ENCODE data around the gene FAM170B.

FAM170B gene

GRCh38 chr10:49129376-49129775 is 4.4 kb downstream of the FAM170B start:
- TF ChIP-seq, protein P1, sequence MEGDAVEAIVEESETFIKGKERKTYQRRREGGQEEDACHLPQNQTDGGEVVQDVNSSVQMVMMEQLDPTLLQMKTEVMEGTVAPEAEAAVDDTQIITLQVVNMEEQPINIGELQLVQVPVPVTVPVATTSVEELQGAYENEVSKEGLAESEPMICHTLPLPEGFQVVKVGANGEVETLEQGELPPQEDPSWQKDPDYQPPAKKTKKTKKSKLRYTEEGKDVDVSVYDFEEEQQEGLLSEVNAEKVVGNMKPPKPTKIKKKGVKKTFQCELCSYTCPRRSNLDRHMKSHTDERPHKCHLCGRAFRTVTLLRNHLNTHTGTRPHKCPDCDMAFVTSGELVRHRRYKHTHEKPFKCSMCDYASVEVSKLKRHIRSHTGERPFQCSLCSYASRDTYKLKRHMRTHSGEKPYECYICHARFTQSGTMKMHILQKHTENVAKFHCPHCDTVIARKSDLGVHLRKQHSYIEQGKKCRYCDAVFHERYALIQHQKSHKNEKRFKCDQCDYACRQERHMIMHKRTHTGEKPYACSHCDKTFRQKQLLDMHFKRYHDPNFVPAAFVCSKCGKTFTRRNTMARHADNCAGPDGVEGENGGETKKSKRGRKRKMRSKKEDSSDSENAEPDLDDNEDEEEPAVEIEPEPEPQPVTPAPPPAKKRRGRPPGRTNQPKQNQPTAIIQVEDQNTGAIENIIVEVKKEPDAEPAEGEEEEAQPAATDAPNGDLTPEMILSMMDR (IDR thresholded peaks at IDR 0.05; ENCODE audit: low read depth, low read length, missing control alignments) = no peak
- in situ Hi-C loops (cut with HindIII; ENCODE audit: low sequenced_read_pairs) = no loop called here
- H3K4me3 ChIP-seq (ENCODE audit: low read depth, low read length) = no peak overlapping the region
- DNase-seq (ENCODE audit: low read depth) = no peak

DNA sequence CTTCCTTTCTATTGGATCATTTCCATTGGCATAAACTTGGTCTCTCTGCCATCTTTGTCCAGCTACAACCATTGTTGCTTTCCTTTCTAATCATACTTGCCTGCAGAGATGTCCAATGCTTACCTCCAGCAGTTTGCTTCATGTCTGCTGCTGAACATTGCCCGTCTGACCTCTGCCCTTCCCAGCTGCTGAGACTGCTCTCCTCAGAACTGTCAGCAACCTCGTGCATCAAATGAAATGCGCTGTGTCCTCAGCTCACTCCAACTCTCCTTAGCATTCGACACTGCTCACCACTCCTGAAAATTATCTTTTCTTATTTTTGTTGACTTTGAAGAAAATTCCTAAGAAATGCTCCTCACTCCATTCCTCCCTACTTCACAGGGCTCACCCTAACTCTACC is 5.0 kb downstream of the FAM170B start:
- TF ChIP-seq, protein P1 (IDR thresholded peaks at IDR 0.05; ENCODE audit: low read depth, low read length, missing control alignments) = no peak
- no peak overlapping the region for H3K4me3 ChIP-seq (ENCODE audit: low read depth, low read length)
- DNase-seq (ENCODE audit: low read depth) = no peak
- in situ Hi-C loops (cut with HindIII; ENCODE audit: low sequenced_read_pairs) = no loop called here

DNA sequence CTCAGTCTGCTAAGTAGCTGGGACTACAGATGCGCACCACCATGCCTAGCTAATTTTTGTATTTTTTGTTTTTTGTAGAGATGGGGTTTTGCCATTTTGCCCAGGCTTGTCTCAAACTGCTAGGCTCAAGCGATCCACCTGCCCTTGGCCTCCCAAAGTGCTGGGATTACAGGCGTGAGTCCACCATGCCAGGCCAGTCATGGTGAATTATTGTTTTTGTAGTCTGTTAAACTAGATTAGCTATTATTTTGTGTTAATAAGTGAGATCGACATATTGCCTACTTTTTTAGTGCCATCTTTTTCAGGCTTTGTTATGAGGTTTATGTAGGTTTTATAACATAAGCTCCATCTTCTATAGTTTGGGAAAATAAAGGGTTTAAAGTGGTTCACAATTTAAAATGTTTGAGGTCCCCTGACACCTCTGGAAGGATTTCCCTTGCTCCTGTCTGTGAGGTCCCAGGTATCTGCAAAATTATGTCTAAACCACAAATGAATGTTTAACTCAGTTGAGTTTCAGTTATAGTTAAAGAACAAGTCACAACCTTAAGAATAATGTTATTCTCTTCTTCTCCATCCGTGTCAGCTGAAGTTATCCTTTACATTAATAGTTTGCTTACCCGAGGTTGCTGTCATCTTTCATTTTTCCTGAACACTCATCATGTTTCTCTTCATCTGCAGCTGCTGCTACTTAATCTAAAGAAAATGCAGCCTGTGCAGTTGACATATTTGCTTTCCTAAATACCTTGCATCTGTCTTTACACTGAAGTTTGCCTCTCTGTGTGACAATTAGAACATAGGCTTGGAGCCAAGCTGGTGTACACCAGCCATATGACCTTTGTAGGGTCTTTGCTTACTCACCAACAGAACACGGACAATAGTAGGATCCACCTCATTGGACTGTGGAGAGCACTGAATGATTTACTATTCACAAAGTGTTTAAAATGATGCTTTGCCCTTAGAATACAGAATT is 9.6 kb downstream of the FAM170B start:
- in situ Hi-C loops (cut with HindIII; ENCODE audit: low sequenced_read_pairs) = no loop called here
- H3K4me3 ChIP-seq (ENCODE audit: low read depth, low read length) = no peak overlapping the region
- no peak for DNase-seq (ENCODE audit: low read depth)
- TF ChIP-seq, protein P1 (IDR thresholded peaks at IDR 0.05; ENCODE audit: low read depth, low read length, missing control alignments) = no peak

- TF ChIP-seq, protein P1 (IDR thresholded peaks at IDR 0.05; ENCODE audit: low read depth, low read length, missing control alignments) = no peak
- DNase-seq (ENCODE audit: low read depth) = no peak
- in situ Hi-C loops (cut with HindIII; ENCODE audit: low sequenced_read_pairs) = no loop called here
- no peak overlapping the region for H3K4me3 ChIP-seq (ENCODE audit: low read depth, low read length)
These were observed 12.9 kb downstream of the FAM170B start for GRCh38 chr10:49120911-49121310.

GRCh38 chr10:49119746-49120145 is 14.1 kb downstream of the FAM170B start:
- H3K4me3 ChIP-seq (ENCODE audit: low read depth, low read length) = no peak overlapping the region
- no peak for DNase-seq (ENCODE audit: low read depth)
- TF ChIP-seq, protein P1 (IDR thresholded peaks at IDR 0.05; ENCODE audit: low read depth, low read length, missing control alignments) = no peak
- in situ Hi-C loops (cut with HindIII; ENCODE audit: low sequenced_read_pairs) = no loop called here

DNA sequence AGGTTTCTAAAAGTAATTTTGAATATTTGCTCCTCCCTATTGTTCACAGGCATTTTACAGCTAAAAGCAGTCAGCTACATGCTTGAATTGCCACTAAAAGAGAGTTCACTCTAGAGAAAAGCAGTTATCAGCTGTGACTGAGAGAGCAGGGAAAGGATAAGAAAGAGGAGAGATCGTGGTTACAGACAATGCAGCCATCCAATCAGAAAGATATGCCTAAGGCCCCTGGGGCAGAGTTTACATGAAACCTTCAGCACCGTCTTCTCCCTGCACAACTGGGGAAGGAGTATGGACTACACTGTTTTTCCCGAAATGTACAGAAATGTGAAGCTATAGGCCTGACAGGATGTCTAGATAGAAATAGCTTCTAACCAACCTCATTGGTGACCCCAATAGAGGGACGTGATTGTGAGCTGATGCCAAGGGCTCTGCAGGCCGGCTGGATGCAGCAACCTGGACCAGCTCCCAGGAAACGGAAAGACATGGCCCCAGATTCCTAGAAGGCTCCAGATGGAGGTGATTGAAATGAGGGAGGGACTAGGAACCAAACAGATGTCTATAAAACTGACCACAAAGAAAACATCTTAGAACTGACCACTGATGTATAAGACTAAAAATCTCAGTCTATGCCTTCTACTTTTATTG is 15.3 kb downstream of the FAM170B start:
- in situ Hi-C loops (cut with HindIII; ENCODE audit: low sequenced_read_pairs) = no loop called here
- TF ChIP-seq, protein P1 (IDR thresholded peaks at IDR 0.05; ENCODE audit: low read depth, low read length, missing control alignments) = no peak
- H3K4me3 ChIP-seq (ENCODE audit: low read depth, low read length) = no peak overlapping the region
- no peak for DNase-seq (ENCODE audit: low read depth)
